GM21423 (cell line): ENCODE results near the gene C9orf43.

Experiments
- ATAC-seq: cut with Tn5 transposase; IDR thresholded peaks from one replicate; pipeline ENCODE4 v1.9.1; 2021; ENCODE audit warnings: mild to moderate bottlenecking, moderate library complexity; ENCODE audit not compliant: unreplicated experiment

Gene C9orf43

GRCh38 chr9:113463418-113464285, 53.1 kb downstream of the C9orf43 start, which contains the start of gene RGS3:
TSS of gene RGS3 (plus strand) at chr9:113463727. CDS start at chr9:113463803, 76 bp downstream.
- no peak for ATAC-seq

- no peak for ATAC-seq
Observed at GRCh38 chr9:113464286-113464660, 53.7 kb downstream of the C9orf43 start.

- no peak for ATAC-seq
Observed at GRCh38 chr9:113465599-113466140, 55.1 kb downstream of the C9orf43 start.

GRCh38 chr9:113467183-113467582, 56.6 kb downstream of the C9orf43 start:
- no peak for ATAC-seq

- no peak for ATAC-seq
Observed at GRCh38 chr9:113468716-113469448, 58.3 kb downstream of the C9orf43 start.

GRCh38 chr9:113471143-113471542, 60.6 kb downstream of the C9orf43 start:
- no peak for ATAC-seq

GRCh38 chr9:113471566-113471965, 61.0 kb downstream of the C9orf43 start:
- no peak for ATAC-seq

GRCh38 chr9:113472199-113472598, 61.7 kb downstream of the C9orf43 start:
- ATAC-seq, result no peak

- ATAC-seq, result no peak
Observed at GRCh38 chr9:113474360-113475028, 63.9 kb downstream of the C9orf43 start.

- no peak for ATAC-seq
Observed at GRCh38 chr9:113475031-113475430, 64.5 kb downstream of the C9orf43 start.

- ATAC-seq, result no peak
Observed at GRCh38 chr9:113475992-113476391, 65.4 kb downstream of the C9orf43 start.

- no peak for ATAC-seq
Observed at GRCh38 chr9:113476511-113476916, 66.0 kb downstream of the C9orf43 start.

GRCh38 chr9:113477058-113477457, 66.5 kb downstream of the C9orf43 start:
- ATAC-seq, result no peak

- no peak for ATAC-seq
Observed at GRCh38 chr9:113477661-113478060, 67.1 kb downstream of the C9orf43 start.

GRCh38 chr9:113479174-113479621, 68.7 kb downstream of the C9orf43 start:
- no peak for ATAC-seq
